Amniotic epithelial cell (primary cell): ENCODE results near the gene ASB18.
"Not testable (repeated sequence)": the region's sequence is repeated elsewhere in the genome, so short reads cannot be mapped to it uniquely, and the experiment has no call there.

Experiments used
- DNase-seq: peaks from one replicate; pipeline ENCODE4 v3.0.0-alpha.2; 2010; ENCODE audit warnings: low read depth

The ASB18 gene

DNA sequence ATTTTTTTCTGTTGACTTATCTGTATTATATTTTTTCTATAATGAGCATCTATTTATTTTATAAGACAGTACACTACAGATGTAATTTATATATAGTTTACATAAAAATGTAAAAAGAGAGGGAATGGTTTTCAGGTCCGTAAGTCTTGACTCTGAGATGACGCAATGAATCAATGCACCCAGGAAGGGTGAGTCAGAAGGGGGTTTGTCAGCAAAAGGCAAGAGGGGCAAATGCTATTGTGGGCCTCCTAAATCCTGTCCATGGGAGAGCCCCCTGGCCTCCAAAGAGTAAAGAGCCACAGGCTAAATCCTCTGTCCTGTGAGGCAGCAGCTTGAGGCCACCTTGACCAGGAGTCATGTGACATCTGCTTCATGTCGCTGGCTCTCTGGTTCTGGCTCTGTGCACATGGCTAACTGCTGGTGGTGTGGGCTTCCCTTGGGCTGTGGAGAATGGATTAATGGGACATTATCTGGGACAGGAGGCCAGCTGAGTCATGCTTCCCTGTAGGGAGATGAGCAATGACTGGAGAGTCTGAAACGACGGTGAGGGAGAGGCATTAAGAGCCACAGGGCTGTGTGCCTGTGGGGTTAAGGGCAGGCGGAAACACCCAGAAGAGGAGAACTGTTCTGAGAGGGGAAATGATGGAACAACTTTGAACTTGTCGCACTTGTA lies 22.8 kb upstream of the ASB18 start:
- no peak for DNase-seq

DNA sequence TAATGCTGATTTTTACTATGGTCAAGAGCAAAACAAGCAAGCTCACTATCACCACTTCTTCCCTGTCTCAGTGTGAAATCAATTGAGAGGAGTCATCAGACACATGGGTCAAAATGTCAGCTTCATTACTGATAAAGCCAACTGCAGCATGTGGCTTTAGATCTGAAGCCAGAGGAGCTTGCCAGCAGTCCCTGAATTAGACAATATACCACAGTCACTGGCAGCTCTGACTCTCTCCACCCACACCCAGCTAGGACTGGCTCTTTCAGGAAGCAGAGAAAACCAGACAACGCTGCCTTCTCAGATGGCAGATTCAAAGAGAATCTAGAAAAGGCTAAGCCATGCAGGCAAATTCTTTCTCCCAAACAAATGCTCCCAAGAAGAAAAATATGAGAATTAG lies 20.0 kb upstream of the ASB18 start:
- DNase-seq: no peak

DNA sequence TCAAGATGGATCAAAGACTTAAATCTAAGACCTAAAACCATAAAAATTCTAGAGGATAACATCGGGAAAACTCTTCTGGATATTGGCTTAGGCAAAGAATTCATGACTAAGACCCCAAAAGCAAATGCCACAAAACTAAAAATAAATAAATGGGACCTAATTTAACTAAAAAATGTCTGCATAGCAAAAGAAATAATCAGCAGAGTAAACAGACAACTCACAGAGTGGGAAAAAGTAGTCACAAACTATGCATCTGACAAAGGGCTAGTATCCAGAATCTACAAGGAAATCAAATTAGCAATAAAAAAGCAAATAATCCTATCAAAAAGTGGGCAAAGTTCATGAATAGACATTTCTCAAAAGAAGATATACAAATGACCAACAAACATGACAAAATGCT lies 18.2 kb upstream of the ASB18 start:
- DNase-seq: no peak

DNA sequence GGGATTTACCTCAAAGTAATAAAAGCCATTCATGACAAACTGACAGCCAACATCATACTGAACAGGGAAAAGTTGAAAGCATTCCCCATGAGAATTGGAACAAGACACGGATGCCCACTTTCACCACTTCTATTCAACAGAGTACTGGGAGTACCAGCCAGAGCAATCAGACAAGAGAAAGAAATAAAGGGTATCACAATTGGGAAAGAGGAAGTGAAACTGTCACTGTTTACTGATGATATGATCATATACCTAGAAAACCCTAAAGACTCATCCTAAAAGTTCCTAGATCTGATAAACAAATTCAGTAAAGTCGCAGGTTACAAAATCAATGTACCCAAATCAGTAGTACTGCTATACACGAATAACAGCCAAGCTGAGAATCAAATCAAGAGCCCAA lies 17.2 kb upstream of the ASB18 start:
- no peak for DNase-seq

DNA sequence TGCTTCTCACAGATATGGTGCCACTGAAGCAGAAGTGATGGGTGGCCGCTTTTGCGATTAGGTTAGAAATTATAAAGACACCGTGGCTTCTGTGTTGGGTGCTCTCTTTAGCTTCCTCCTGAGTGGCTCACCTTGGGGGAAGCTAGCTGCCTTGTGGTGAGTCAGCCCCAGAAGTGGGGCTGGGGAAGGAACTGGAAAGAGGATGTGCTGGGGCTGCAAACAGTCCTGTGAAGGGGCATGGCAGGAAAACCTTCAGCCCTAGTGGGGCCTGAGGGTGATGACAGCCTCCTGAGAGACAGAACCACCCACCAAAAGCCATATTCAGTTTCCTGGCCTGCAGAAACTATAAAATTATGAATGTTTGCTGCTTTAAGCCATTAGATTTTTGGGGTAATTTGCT lies 8.9 kb upstream of the ASB18 start:
- no peak for DNase-seq

DNA sequence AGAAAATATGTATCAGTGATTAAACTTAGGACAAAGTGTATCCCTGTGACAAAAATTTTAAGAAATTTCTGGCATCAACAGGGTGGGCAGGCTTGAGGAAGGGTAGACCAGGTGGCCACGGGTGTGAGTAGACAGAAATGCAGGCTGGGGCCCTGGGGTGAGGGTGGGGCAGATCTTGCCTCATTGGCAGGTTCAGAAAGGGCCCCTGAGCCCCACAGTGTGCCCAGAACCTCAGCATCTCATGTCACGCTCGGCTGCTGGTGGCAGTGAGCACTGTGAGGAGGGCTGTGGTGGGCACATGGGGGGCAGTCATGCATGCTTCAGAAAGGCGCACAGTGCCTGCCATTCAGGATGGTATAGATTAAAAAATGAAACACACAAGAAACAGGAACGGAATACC lies 7.6 kb upstream of the ASB18 start:
- DNase-seq: no peak

DNA sequence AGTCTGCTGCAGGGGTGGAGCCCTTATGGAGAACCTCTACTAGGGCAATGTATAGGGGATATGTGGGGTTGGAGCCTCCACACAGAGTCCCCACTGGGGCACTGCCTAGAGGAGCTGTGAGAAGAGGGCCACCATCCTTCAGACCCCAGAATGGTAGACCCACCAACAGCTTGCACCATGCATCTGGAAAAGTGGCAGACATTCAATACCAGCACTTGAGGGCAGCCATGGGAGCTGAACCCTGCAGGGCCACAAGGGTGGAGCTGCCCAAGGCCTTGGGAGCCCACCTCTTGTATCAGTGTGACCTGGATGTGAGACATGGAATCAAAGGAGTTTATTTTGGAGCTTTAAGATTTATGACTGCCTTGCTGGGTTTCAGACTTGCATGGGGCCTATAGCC lies 5.7 kb upstream of the ASB18 start:
- DNase-seq: not testable (repeated sequence)

DNA sequence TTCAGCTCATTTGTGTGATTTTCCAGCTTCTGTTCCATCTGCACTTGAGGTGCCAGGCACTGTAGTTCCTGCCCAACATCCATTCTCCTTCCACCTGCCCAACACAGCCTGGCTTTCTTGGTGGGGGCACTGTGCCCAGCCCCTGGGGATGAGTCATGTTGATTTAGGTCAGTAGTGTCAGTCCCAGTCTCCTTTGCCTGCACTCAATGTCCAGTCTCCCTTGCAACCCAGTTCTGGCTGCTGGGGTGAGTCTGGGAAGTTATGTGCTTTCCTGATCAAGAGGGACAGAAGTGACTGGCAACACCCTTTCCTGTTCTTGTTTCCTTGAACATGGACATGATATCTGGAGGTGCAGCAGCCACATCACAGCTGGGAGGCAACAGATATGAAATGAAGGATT lies 1.5 kb upstream of the ASB18 start:
- DNase-seq: no peak

DNA sequence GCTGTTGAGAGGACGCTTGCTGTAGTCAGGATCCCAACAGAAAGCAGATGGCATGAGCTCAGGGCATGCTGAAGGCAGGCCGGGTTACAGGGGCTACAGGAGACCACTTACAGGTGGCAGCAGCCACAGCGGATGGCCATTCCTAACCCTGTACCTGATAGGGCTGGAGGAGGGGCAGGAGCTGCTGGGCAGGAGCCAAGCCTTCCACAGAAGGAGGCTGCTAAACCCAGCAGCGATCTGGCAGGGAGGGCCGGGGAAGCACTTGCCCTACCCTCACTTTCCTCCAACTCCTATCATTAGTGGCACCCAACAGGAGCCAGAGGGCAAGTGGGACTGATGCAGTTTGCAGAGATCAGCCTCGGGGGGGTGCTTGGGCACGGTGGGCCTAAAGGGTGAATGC lies 2.0 kb downstream of the ASB18 start:
- no peak for DNase-seq

DNA sequence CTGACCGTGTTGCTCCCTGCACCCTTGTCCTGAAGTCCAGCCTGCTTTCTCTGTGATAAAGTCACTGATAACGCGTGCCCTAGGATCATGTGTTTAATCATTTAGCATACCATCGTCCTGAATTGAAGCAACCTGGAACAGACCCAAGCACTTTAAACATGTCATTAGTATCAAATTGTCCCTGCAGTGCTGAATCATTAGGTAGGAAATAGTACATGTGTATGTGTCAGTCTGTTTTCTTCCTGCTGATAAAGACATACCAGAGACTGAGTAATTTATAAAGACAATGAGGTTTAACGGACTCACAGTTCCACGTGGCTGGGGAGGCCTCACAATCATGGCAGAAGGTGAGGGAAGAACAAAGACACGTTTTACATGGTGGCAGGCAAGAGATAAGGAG lies 2.8 kb downstream of the ASB18 start:
- DNase-seq: no peak

DNA sequence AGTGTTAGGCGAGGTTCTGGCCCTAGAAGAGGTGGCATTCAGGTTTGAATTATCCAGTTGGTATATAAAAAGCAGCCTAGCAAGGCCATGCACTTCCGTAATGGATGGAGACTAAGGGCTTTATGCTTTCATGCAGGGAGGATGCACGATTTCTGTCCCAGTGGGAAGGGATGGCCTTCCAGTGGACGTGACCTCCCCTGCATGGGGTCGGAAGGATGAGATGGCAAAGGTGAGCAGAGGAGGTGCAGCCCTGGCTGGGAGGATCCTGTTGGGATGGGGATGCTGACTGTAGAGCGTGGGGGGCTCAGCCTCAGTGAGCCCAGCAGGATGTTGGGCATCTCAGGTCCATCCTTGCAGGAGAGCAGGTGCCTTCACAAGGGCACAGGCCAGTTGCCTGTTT lies 4.8 kb downstream of the ASB18 start:
- no peak for DNase-seq

DNA sequence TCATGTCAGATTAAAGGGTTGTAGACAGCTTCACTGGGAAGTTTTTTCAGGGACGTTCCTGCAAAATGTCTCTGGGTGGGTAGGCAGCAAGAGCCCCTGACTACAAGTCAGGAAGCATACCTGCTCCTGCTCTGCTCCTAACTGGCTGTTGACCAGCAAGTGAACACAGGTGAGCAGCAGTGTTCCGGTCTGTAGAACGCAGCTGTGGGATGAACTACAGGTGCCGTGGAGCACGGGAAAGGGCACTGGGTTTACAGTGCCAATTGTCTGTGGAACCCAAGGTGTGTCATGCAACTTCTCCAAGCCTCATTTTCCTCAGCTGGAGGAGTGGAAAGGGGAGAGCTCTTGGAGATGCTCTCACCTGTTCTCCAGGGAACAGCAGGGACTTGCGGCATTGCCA lies 6.6 kb downstream of the ASB18 start:
- DNase-seq: no peak

DNA sequence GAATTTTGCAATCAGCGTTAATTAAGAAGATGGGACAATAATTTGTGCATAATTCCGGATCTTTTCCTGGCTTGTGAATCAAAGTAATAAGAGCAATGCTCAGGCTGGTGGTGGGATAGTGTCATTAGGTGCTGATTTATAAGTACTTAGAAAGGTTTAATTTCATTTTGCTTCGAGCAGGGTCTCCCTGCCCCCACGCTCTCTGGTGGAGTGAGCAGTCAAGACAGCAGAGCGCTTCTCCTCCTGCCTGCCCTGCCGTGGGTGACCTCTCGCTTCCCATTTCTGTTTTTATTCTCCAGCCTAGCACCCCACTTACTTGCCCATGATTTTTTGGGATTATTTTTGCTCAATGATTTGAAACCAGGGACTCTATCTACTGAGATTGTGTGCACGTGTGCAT lies 7.1 kb downstream of the ASB18 start:
- DNase-seq: no peak

DNA sequence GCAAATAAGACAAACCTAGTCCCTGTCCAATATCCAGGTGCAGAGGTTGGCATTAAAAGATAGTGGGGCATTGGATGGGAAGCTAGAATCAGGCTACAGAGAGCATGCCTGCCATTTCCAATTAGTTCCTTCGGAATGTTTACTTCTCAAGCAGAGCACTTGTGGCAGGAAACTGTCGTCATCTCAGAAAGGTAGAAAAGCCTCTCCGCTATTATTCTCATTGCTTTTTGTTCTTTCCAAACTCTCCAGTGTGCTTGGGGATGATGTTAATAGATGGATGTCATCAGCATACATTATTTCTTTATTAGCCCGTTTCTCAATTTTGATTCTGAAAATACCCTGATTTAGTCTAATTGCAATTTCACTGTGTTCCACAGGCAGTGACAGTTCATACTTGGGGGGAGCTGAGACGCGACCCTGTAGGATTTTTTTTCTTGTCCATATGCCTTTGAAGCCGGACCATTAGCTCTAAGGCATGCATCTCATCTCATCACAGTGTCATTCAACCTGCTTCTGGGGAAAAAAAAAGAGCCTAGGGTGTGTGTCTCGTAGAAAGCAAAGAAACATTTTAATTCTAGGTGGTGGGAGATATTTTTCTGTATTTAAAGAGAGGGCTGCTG lies 7.7 kb downstream of the ASB18 start:
- DNase-seq: no peak

DNA sequence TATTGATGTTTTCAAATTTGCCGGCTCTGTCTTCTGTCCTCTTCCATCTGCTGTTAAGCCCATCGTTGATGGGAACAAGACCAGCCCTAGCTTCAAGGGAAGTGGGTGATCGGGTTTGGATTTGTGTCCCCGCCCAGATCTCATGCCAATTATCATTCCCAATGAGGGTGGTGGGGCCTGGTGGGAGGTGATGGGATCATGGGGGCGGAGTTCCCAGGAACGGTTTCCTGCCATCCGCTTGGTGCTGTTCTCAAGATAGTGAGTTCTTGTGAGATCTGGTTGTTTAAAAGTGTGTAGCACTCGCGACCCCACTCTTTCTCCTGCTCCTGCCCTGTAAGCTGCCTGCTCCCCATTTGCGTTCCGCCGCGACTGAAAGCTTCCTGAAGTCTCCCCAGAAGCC lies 9.5 kb downstream of the ASB18 start:
- no peak for DNase-seq

DNA sequence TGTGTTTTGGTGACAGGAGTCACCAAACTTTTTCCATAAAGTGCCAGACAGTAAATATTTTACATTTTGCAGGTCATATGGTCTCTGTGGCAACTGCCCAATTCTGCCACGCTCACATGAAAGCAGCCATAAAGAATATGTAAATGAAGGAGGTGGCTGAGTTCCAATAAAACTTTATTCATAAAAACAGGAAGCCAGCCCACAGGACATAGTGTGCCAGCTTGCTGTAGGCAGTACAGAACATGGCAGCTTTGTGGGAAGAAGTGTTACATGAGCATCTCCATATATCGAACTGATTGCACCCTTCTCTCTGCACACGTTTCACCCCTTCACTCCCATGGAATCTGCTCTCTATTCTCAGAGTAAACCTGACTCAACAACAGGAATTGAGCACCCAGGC lies 10.2 kb downstream of the ASB18 start:
- no peak for DNase-seq

DNA sequence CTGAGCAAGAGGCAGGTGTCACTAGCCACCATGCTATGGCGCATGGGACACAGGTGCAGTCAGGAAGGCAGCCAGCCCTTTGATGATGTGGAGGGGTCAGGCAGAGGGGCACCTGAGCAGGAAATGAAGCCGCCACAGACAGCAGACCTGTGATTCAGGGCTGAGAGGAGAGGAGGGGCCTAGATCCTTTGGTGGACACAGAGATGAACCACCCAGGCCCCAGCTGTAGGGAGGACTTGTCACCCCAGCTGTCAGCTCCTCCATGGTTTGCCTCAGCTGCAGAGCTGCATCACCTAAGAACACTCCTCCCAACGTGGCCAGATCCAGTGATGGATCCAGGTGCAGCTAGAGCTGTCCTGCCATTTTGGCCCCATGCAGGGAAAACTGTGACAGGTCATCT lies 11.6 kb downstream of the ASB18 start:
- no peak for DNase-seq

DNA sequence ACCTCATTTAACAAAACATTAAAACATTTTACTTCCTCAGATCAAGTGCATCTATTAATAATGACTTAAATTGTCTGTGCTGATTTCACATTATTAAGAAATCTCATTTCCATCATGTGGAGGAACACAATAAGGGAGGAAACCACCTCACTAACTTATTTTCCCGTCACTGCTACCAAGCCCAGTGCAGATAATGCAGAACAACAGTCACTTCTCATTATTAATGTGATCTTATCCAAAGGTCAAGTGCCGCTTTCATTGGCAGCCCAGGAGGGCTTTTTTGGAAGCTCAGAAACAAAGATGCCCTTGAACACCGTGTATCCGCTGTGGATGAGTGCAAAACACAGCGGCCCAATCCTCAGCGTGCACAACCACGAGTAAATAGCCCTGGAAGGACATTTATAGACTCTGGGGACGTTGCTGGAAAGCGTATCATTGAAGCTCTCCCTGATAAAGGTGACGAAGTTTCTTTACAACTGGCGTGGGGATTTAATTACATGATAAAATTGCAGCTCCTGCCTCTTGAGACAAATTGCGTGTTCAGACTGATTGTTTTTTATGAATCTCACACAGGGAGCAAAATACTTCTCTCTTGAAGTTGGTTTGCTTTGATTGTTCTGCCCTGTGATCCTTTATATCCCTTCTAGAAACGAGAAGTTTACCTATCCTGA lies 13.2 kb downstream of the ASB18 start:
- no peak for DNase-seq

DNA sequence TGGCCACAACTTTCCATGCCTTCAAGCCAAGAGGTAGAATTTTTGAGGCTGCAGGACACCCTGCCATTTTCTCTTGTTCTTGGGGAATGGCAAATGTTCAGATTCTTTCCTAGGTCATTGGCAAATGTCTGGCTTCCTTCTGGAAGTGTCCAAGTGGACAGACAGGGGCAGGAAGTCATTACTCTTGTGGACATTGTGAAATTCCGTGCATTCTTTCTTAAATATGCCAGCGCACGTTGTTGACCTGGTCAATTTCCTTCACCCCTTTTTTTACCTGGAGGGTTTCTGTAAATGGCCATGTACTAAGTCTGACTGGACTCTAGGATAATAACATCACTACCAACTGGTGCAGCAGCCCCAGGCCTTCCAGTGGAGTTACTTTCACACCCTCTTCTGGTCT lies 13.9 kb downstream of the ASB18 start:
- no peak for DNase-seq

DNA sequence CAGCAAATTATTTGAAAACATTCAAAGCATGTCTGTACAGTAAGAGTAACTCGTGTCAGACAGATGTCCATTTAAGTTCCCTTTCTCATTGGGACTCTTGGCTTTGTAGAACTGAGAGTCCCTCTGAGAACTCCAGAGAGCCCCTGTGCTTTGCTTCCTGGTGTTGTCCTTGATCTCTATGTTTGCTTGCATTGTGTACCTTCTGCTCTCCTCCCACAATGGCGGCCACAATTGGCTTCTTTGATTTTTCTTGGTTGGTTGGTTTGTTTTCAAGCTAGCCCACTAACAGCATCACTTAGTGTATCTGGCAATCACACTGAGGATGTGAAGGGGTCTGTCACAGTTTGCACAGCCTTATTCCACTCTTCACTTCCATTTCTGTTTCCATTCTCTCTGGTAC lies 15.1 kb downstream of the ASB18 start:
- DNase-seq: no peak

DNA sequence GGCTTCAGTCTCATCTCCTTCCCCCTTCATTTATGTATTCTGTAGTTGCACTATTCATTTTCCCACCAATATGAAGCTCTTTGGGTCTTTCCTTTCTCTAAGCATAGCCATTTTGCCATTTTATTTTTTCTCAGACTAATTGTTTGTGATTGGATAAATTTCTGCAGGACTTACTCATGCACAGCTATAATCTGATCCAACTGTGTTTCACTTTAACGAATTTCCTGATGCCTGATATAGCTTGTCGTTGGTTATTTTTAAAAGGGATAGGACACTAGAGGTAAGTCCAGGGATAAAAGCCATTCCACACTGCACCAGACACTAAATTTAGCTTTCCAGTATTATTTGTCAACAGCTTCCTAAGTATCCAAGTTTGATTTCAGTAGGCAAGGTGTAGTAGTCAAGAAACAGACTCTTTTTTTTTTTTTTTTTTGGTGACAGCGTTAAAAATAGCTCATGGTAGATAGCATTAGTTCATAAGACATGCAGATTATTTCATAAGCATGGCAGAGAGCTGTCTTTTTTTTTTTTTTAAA lies 17.4 kb downstream of the ASB18 start:
- no peak for DNase-seq

DNA sequence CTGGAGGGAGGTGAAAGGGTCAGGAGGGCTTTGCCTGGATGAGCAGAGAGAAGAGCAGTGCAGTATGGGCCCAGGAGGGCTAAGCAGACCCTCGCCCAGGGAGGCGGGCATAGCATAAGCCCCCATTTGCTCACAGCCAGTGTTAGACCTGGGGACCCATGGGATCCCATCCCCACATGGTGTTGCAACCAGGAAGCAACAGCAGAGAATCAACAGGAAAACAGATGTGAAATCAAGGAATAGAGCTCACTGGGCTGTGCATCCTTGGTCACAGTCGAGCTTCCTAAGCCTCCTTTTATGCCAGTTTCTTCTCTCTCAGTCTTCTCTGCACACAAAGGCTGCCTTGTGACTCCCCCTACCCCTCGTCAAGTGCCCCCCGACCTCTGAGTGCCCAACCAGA lies 19.9 kb downstream of the ASB18 start:
- DNase-seq: no peak

DNA sequence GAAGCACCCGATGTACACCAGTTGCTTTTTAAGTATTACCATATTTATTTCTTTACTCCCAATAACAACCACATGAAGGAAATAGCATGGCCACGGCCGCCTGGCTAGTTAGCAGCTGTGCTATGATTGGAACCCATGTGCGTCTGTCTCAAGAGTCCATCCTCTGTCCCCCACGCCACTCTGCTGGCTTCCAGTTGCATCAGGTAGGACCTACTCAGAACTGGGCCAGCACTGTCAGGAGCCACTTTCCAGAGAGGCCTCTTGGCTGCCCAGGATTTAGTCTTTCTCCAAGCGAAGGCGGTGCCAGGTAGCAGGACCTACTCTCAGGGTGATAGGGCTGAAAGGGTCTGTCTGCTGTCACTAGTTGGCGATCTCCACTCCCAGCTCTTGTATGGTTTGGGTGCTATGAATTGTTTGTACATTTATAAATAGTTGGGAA lies 22.1 kb downstream of the ASB18 start:
- no peak for DNase-seq
